ENCODE data around the gene GSTT4. TPM values are rescaled to one million over a fixed set of nuclear protein-coding genes. Genes with fewer than 3 reads are reported as not detected.

The GSTT4 gene
- total RNA-seq, 1 experiment from 2014 or later, result not detected

- Histone ChIP-seq H3K18ac (ENCODE audit: insufficient read length, low read depth, low read length) (no peak overlapping the region), H3K4me2 (ENCODE audit: insufficient read depth, insufficient read length, low read length) (no peak overlapping the region), H3K4me1 (ENCODE audit: insufficient read depth, low read length) (no peaks in the 10 kb centered on the region; the same call in 1 of the 2 replicates), H3K23me2 (ENCODE audit: insufficient read length, low read depth, low read length, poor library complexity, severe bottlenecking) (peaks cover 5% of the 10 kb centered on the region), H2BK120ac (ENCODE audit: low read depth, low read length, poor library complexity, severe bottlenecking) (no peak overlapping the region), H3K14ac (ENCODE audit: insufficient read depth, low read length) (no peak overlapping the region), H4K91ac (ENCODE audit: insufficient read length, low read depth, low read length) (no peak overlapping the region), H4K20me1 (ENCODE audit: control insufficient read depth, insufficient read depth, insufficient read length) (no peaks in the 10 kb centered on the region), H4K5ac (ENCODE audit: insufficient read length, low read depth, low read length) (no peak overlapping the region), H4K8ac (replicated peaks; ENCODE audit: insufficient read length, low read depth, low read length) (no peak overlapping the region), H2BK15ac (ENCODE audit: low read depth, low read length) (no peak overlapping the region), H2AFZ (ENCODE audit: low read length) (no peak overlapping the region), H3K27me3 (ENCODE audit: insufficient read depth, low read length) (no peaks in the 10 kb centered on the region; the same call in 1 of the 2 replicates), H3K79me1 (ENCODE audit: insufficient read depth, low read depth, low read length, poor library complexity, severe bottlenecking) (no peaks in the 10 kb centered on the region), H3K4ac (ENCODE audit: low read depth, low read length) (no peak overlapping the region), H3K79me2 (ENCODE audit: insufficient read depth, low read length) (peaks cover 5% of the 10 kb centered on the region; the same call in 1 of the 2 replicates), H2AK5ac (ENCODE audit: insufficient read length, low read length) (no peak overlapping the region), H2BK5ac (ENCODE audit: insufficient read length, low read length) (no peak overlapping the region), H3K23ac (ENCODE audit: insufficient read length, low read depth, low read length) (no peak overlapping the region), H2BK12ac (ENCODE audit: insufficient read length, low read depth, low read length) (no peak overlapping the region), H3K27ac (ENCODE audit: insufficient read length, low read depth, low read length) (no peak overlapping the region), H3K56ac (ENCODE audit: insufficient read length, low read depth, low read length) (no peak overlapping the region), H2BK20ac (ENCODE audit: low read depth, low read length, poor library complexity, severe bottlenecking) (no peak overlapping the region), H3K9me3 (ENCODE audit: control insufficient read depth, low read depth, low read length) (no peaks in the 10 kb centered on the region), H3T11ph (ENCODE audit: low read length) (no peak overlapping the region), H3K9ac (ENCODE audit: extremely low read depth, insufficient read length, low read length) (no peak overlapping the region)
- H3K9me3 Mint-ChIP-seq, result peaks cover 0 to 4% of the 10 kb centered on the region in 2 experiments; a peak in 2 of 5 replicates
- peaks cover 10 to 13% of the 10 kb centered on the region in 2 experiments for H3K4me1 Mint-ChIP-seq
- H3K36me3 Mint-ChIP-seq (ENCODE audit: insufficient read depth in 1 of 3, low read depth in 3 of 3), result no peaks in the 10 kb centered on the region; a peak in 3 of 7 replicates
- no peak overlapping the region; a peak in 1 of 7 replicates for H3K27ac Mint-ChIP-seq
- peak overlapping the region; percentile 5 to 58; a peak in 1 of 5 replicates for H3K4me3 Mint-ChIP-seq
- no peak for DNase-seq
- peaks cover 3% of the 10 kb centered on the region for H3K27me3 Mint-ChIP-seq (ENCODE audit: low read depth)
- no CpG with 5 or more reads among the region's 2 CpGs for WGBS (ENCODE audit: extremely low coverage, insufficient read length, low lambda C conversion rate)
- no peak for TF ChIP-seq CTCF (conservative IDR thresholded peaks at IDR 0.05)
Observed at GRCh38 chr22:24010018-24010391, 4.8 kb upstream of the GSTT4 start.
